ENCODE measurements around the gene XYLT1. TPM values are rescaled to one million over a fixed set of nuclear protein-coding genes. Genes with fewer than 3 reads are reported as not detected.
A peak's percentile ranks its signal among the peaks of the same experiment; 100 is the strongest.

XYLT1 gene
- total RNA-seq, 1 experiment from 2014 or later: 14.5 TPM

DNA sequence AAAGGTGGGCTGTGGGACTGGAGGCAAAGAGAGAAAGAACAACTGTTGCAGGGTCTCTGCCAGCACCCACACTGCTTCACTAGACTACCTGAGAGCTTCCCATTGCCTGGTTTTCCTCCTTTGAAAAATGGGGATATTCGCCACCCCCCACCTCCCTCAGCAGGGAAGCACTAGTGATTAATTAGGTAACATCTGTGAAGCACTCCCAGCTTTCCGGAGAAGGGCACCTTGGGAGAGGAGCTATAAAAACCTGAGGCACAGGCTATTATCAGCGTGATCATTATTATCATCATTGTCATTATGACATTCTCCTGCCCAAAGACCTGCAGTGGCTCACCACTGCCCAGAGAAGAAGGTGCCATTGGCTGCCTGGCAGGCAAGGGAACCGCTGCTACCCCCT is 83.5 kb downstream of the XYLT1 start:
- Histone ChIP-seq H4K20me1 (ENCODE audit: control insufficient read depth, insufficient read depth, insufficient read length) (peaks cover 3% of the 10 kb centered on the region), H3K79me2 (ENCODE audit: insufficient read depth, low read length) (0 out of 2 replicates have a peak, but pooled peaks cover 2% of the 10 kb centered on the region), H3K9ac (ENCODE audit: extremely low read depth, insufficient read length, low read length) (no peak overlapping the region), H3K27me3 (ENCODE audit: insufficient read depth, low read length) (no peaks in the 10 kb centered on the region), H2BK5ac (ENCODE audit: insufficient read length, low read length) (no peak overlapping the region), H3T11ph (ENCODE audit: low read length) (no peak overlapping the region), H3K56ac (ENCODE audit: insufficient read length, low read depth, low read length) (no peak overlapping the region), H3K14ac (ENCODE audit: insufficient read depth, low read length) (no peak overlapping the region), H3K79me1 (ENCODE audit: insufficient read depth, low read depth, low read length, poor library complexity, severe bottlenecking) (no peaks in the 10 kb centered on the region), H4K91ac (ENCODE audit: insufficient read length, low read depth, low read length) (no peak overlapping the region), H3K23me2 (ENCODE audit: insufficient read length, low read depth, low read length, poor library complexity, severe bottlenecking) (no peaks in the 10 kb centered on the region), H2AK5ac (ENCODE audit: insufficient read length, low read length) (no peak overlapping the region), H2AFZ (ENCODE audit: low read length) (no peak overlapping the region), H3K23ac (ENCODE audit: insufficient read length, low read depth, low read length) (no peak overlapping the region), H3K27ac (ENCODE audit: insufficient read length, low read depth, low read length) (no peak overlapping the region), H2BK12ac (ENCODE audit: insufficient read length, low read depth, low read length) (no peak overlapping the region), H4K5ac (ENCODE audit: insufficient read length, low read depth, low read length) (no peak overlapping the region), H3K9me3 (ENCODE audit: control insufficient read depth, low read depth, low read length) (no peaks in the 10 kb centered on the region), H2BK15ac (ENCODE audit: low read depth, low read length) (no peak overlapping the region), H3K4me2 (ENCODE audit: insufficient read depth, insufficient read length, low read length) (no peak overlapping the region), H2BK120ac (ENCODE audit: low read depth, low read length, poor library complexity, severe bottlenecking) (no peak overlapping the region), H4K8ac (replicated peaks; ENCODE audit: insufficient read length, low read depth, low read length) (no peak overlapping the region), H3K18ac (ENCODE audit: insufficient read length, low read depth, low read length) (no peak overlapping the region), H3K4ac (ENCODE audit: low read depth, low read length) (no peak overlapping the region), H3K4me1 (ENCODE audit: insufficient read depth, low read length) (peaks cover 41% of the 10 kb centered on the region; the same call in 1 of the 2 replicates), H2BK20ac (ENCODE audit: low read depth, low read length, poor library complexity, severe bottlenecking) (no peak overlapping the region)
- Mint-ChIP-seq H3K9me3 (no peaks in the 10 kb centered on the region), H3K27me3 (ENCODE audit: low read depth) (no peaks in the 10 kb centered on the region; the same call in 1 of the 2 replicates), H3K4me1 (peaks cover 94 to 97% of the 10 kb centered on the region in 2 experiments), H3K27ac (peak overlapping the region in 2 of 3 experiments; percentile 27 to 82; a peak in 3 of 7 replicates), H3K4me3 (peak overlapping the region; percentile 6 to 20; a peak in 2 of 5 replicates), H3K36me3 (ENCODE audit: insufficient read depth in 1 of 3, low read depth in 3 of 3) (no peaks in the 10 kb centered on the region)
- TF ChIP-seq, protein P1, sequence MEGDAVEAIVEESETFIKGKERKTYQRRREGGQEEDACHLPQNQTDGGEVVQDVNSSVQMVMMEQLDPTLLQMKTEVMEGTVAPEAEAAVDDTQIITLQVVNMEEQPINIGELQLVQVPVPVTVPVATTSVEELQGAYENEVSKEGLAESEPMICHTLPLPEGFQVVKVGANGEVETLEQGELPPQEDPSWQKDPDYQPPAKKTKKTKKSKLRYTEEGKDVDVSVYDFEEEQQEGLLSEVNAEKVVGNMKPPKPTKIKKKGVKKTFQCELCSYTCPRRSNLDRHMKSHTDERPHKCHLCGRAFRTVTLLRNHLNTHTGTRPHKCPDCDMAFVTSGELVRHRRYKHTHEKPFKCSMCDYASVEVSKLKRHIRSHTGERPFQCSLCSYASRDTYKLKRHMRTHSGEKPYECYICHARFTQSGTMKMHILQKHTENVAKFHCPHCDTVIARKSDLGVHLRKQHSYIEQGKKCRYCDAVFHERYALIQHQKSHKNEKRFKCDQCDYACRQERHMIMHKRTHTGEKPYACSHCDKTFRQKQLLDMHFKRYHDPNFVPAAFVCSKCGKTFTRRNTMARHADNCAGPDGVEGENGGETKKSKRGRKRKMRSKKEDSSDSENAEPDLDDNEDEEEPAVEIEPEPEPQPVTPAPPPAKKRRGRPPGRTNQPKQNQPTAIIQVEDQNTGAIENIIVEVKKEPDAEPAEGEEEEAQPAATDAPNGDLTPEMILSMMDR (conservative IDR thresholded peaks at IDR 0.05): no peak
- DNase-seq: no peak
- no CpG with 5 or more reads among the region's 4 CpGs for WGBS (ENCODE audit: extremely low coverage, insufficient read length, low lambda C conversion rate)

Measured in H9 (cell line).